Measurements from ENCODE around the gene RPH3AL. TPM values are rescaled to one million over a fixed set of nuclear protein-coding genes. Genes with fewer than 3 reads are reported as not detected.

RPH3AL gene
- total RNA-seq, 1 donor from 2014 or later = 0.78 TPM

GRCh38 chr17:189444-189843, 163.2 kb downstream of the RPH3AL start:
- Mint-ChIP-seq H3K4me3 (ENCODE audit: unreplicated experiment) (no peak overlapping the region), H3K36me3 (ENCODE audit: unreplicated experiment) (no peaks in the 10 kb centered on the region), H3K27ac (ENCODE audit: unreplicated experiment) (no peak overlapping the region), H3K9me3 (ENCODE audit: unreplicated experiment) (no peaks in the 10 kb centered on the region), H3K4me1 (ENCODE audit: unreplicated experiment) (no peaks in the 10 kb centered on the region), H3K27me3 (ENCODE audit: unreplicated experiment) (peaks cover 43% of the 10 kb centered on the region)
- TF ChIP-seq CTCF (IDR thresholded peaks at IDR 0.05) = no peak
- no peak for DNase-seq (ENCODE audit: extremely low spot score, unreplicated experiment)

- DNase-seq (ENCODE audit: extremely low spot score, unreplicated experiment) = no peak
Observed at GRCh38 chr17:187130-187529, 165.5 kb downstream of the RPH3AL start.

GRCh38 chr17:185445-186138, 167.0 kb downstream of the RPH3AL start:
- DNase-seq (ENCODE audit: extremely low spot score, unreplicated experiment) = no peak
- Mint-ChIP-seq H3K27me3 (ENCODE audit: unreplicated experiment) (peaks cover 70% of the 10 kb centered on the region), H3K4me3 (ENCODE audit: unreplicated experiment) (no peak overlapping the region), H3K9me3 (ENCODE audit: unreplicated experiment) (no peaks in the 10 kb centered on the region), H3K27ac (ENCODE audit: unreplicated experiment) (no peak overlapping the region), H3K36me3 (ENCODE audit: unreplicated experiment) (no peaks in the 10 kb centered on the region), H3K4me1 (ENCODE audit: unreplicated experiment) (peaks cover 2% of the 10 kb centered on the region)
- no peak for TF ChIP-seq CTCF (IDR thresholded peaks at IDR 0.05)

More at GRCh38 chr17:187130-187529, 165.5 kb downstream of the RPH3AL start:
- no peak for TF ChIP-seq CTCF (IDR thresholded peaks at IDR 0.05)
- Mint-ChIP-seq H3K36me3 (ENCODE audit: unreplicated experiment) (no peaks in the 10 kb centered on the region), H3K4me1 (ENCODE audit: unreplicated experiment) (peaks cover 2% of the 10 kb centered on the region), H3K4me3 (ENCODE audit: unreplicated experiment) (no peak overlapping the region), H3K27me3 (ENCODE audit: unreplicated experiment) (peaks cover 65% of the 10 kb centered on the region), H3K9me3 (ENCODE audit: unreplicated experiment) (no peaks in the 10 kb centered on the region), H3K27ac (ENCODE audit: unreplicated experiment) (no peak overlapping the region)

GRCh38 chr17:183021-183420, 169.6 kb downstream of the RPH3AL start:
- H3K9me3 Mint-ChIP-seq (ENCODE audit: unreplicated experiment) = no peaks in the 10 kb centered on the region
- no peak overlapping the region for H3K4me3 Mint-ChIP-seq (ENCODE audit: unreplicated experiment)

More at GRCh38 chr17:183021-183420, 169.6 kb downstream of the RPH3AL start:
- peaks cover 55% of the 10 kb centered on the region for H3K27me3 Mint-ChIP-seq (ENCODE audit: unreplicated experiment)
- peaks cover 2% of the 10 kb centered on the region for H3K4me1 Mint-ChIP-seq (ENCODE audit: unreplicated experiment)
- H3K36me3 Mint-ChIP-seq (ENCODE audit: unreplicated experiment) = no peaks in the 10 kb centered on the region
- no peak for TF ChIP-seq CTCF (IDR thresholded peaks at IDR 0.05)
- no peak for DNase-seq (ENCODE audit: extremely low spot score, unreplicated experiment)
- H3K27ac Mint-ChIP-seq (ENCODE audit: unreplicated experiment) = no peak overlapping the region

All from osteocyte (in vitro differentiated cells).